ENCODE measurements around the gene COQ6. TPM values are rescaled to one million over a fixed set of nuclear protein-coding genes. Genes with fewer than 3 reads are reported as not detected.

The COQ6 gene
- total RNA-seq: 11.8 and 21.6 TPM in 2 replicates

GRCh38 chr14:73949752-73950734 lies at the start of gene COQ6, which contains the start of gene FAM161B:
COQ6 (plus strand) TSS chr14:73950302; CDS start chr14:73950333, 31 bp downstream.
FAM161B (minus strand) TSS chr14:73950094; CDS start chr14:73950026, 68 bp downstream.

Other genes starting within 250 kb of the COQ6 start
- gene PNMA1, start 235.9 kb upstream of the COQ6 start, total RNA-seq: 16.2 and 30.5 TPM in 2 replicates
- 1.1 and 3.5 TPM in 2 replicates for gene PTGR2, start 98.5 kb upstream of the COQ6 start, total RNA-seq
- gene ZNF410, start 63.4 kb upstream of the COQ6 start, total RNA-seq: 49.2 and 55.9 TPM in 2 replicates
- 1.8 and 3.3 TPM in 2 replicates for gene FAM161B, start 208 bp upstream of the COQ6 start, total RNA-seq
- gene ENTPD5, start 69.0 kb downstream of the COQ6 start, total RNA-seq: 5.8 and 10.3 TPM in 2 replicates
- gene BBOF1, start 69.0 kb downstream of the COQ6 start, total RNA-seq: 0.97 and 2.4 TPM in 2 replicates
- gene ALDH6A1, start 134.2 kb downstream of the COQ6 start, total RNA-seq: 8.6 and 23.3 TPM in 2 replicates
- gene LIN52, start 134.7 kb downstream of the COQ6 start, total RNA-seq: 7.8 and 10.2 TPM in 2 replicates

All from bladder microvascular endothelial cell (primary cell).